ENCODE results near the gene GRAMD1B.

DNA sequence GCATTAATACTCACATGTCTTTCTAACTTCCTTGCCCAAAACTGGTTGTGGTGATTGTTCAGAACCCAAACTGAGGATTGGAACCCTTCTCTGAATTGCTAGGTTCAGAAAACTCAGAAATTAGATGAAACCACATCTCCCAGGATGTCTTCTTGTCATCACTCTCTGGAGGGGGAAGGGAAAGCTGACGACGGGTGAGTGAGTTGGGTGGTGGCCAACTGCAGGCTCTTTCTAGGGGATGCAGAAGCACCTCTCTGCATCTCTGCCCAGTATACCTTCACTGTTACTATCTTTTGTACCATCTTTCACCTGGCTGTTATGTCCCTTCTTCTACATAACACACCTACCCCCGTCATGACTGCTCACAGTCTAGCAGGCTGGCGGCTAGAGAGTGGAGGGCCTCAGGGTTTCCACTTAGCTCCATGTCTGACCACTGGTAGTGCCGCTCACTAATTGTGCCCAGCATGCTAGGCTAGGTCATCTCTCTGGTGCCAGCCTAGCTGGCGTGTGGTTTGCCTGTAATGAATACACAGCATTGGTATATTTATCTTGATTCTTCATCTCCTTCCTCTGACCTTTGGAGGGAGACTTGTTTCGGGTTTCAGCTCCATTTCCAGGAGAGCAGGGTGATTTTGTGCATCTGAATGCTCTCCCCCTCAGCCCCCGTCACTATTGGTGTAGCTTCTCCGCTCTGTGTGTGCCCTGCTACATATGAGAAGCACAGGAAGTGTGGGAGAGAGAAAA lies 7.3 kb downstream of the GRAMD1B start:
- TF ChIP-seq, protein P1, sequence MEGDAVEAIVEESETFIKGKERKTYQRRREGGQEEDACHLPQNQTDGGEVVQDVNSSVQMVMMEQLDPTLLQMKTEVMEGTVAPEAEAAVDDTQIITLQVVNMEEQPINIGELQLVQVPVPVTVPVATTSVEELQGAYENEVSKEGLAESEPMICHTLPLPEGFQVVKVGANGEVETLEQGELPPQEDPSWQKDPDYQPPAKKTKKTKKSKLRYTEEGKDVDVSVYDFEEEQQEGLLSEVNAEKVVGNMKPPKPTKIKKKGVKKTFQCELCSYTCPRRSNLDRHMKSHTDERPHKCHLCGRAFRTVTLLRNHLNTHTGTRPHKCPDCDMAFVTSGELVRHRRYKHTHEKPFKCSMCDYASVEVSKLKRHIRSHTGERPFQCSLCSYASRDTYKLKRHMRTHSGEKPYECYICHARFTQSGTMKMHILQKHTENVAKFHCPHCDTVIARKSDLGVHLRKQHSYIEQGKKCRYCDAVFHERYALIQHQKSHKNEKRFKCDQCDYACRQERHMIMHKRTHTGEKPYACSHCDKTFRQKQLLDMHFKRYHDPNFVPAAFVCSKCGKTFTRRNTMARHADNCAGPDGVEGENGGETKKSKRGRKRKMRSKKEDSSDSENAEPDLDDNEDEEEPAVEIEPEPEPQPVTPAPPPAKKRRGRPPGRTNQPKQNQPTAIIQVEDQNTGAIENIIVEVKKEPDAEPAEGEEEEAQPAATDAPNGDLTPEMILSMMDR (IDR thresholded peaks at IDR 0.05): no peak
- TF ChIP-seq EP300 (IDR thresholded peaks at IDR 0.05): no peak
- TF ChIP-seq POLR2A (IDR thresholded peaks at IDR 0.05): no peak

All from tibial nerve (tissue), 4 donors.